Non-pigmented ciliary epithelial cell (primary cell): ENCODE measurements around the gene CD248.
"Not testable (repeated sequence)": the region's sequence is repeated elsewhere in the genome, so short reads cannot be mapped to it uniquely, and the experiment has no call there.

Experiments used
- DNase-seq: peaks from one replicate; pipeline ENCODE4 v3.0.0-alpha.2; 2010; ENCODE audit warnings: low read depth

CD248 gene

GRCh38 chr11:66328302-66329144, 11.7 kb upstream of the CD248 start:
- DNase-seq: no peak

GRCh38 chr11:66328031-66328301, 11.1 kb upstream of the CD248 start:
- DNase-seq: no peak

GRCh38 chr11:66327171-66328030, 10.6 kb upstream of the CD248 start:
- no peak for DNase-seq

GRCh38 chr11:66326261-66327111, 9.6 kb upstream of the CD248 start:
- no peak for DNase-seq

- no peak for DNase-seq
Observed at GRCh38 chr11:66325263-66325671, 8.4 kb upstream of the CD248 start.

GRCh38 chr11:66324664-66325063, 7.8 kb upstream of the CD248 start:
- DNase-seq: no peak

GRCh38 chr11:66323684-66324083, 6.8 kb upstream of the CD248 start:
- DNase-seq: no peak

GRCh38 chr11:66322732-66323427, 6.0 kb upstream of the CD248 start:
- DNase-seq: no peak

- no peak for DNase-seq
Observed at GRCh38 chr11:66321606-66322005, 4.8 kb upstream of the CD248 start.

GRCh38 chr11:66320748-66321147, 3.9 kb upstream of the CD248 start:
- DNase-seq: not testable (repeated sequence)

- DNase-seq: not testable (repeated sequence)
Observed at GRCh38 chr11:66320289-66320688, 3.4 kb upstream of the CD248 start.

GRCh38 chr11:66318600-66318970, 1.7 kb upstream of the CD248 start:
- DNase-seq: no peak

- no peak for DNase-seq
Observed at GRCh38 chr11:66317723-66318599, 1.1 kb upstream of the CD248 start.

GRCh38 chr11:66317322-66317722, 478 bp upstream of the CD248 start:
- no peak for DNase-seq

- DNase-seq: no peak
Observed at GRCh38 chr11:66315921-66316811, 678 bp downstream of the CD248 start.

GRCh38 chr11:66315498-66315885, 1.4 kb downstream of the CD248 start:
- DNase-seq: no peak

GRCh38 chr11:66314561-66315497, 2.0 kb downstream of the CD248 start:
- no peak for DNase-seq

- DNase-seq: no peak
Observed at GRCh38 chr11:66314186-66314501, 2.7 kb downstream of the CD248 start.
